Fibroblast of lung (primary cell): Measurements from ENCODE around the gene PODXL2. TPM values are rescaled to one million over a fixed set of nuclear protein-coding genes. Genes with fewer than 3 reads are reported as not detected.
"Not testable (repeated sequence)": the region's sequence is repeated elsewhere in the genome, so short reads cannot be mapped to it uniquely, and the experiment has no call there.

ENCODE experiments used
- DNase-seq, 2 donors: peaks; one replicate each; pipeline versions ENCODE4 v3.0.0 to v3.0.0-alpha.2; 2010; ENCODE audit warnings: low read depth in 2 of 2
- H2AFZ ChIP-seq: 2 replicates; pipeline ENCODE4 v1.5.1; 2012; ENCODE audit warnings: low read length, control low read depth, inconsistent platforms
- H3K27ac ChIP-seq: 2 replicates; pipeline ENCODE4 v1.5.1; 2011; ENCODE audit warnings: low read length, control low read depth; ENCODE audit not compliant: insufficient read depth
- H3K27me3 ChIP-seq: 2 replicates; pipeline ENCODE4 v1.5.1; 2011; ENCODE audit warnings: mild to moderate bottlenecking, low read length; ENCODE audit not compliant: control insufficient read depth, insufficient read depth
- H3K36me3 ChIP-seq: 2 replicates; pipeline ENCODE4 v1.5.1; 2011; ENCODE audit warnings: low read length; ENCODE audit not compliant: control insufficient read depth, insufficient read depth
- H3K4me1 ChIP-seq: 2 replicates; pipeline ENCODE4 v1.5.1; 2011; ENCODE audit warnings: low read length; ENCODE audit not compliant: control insufficient read depth, insufficient read depth; ENCODE audit errors: extremely low read depth
- H3K4me2 ChIP-seq: 2 replicates; pipeline ENCODE4 v1.5.1; 2011; ENCODE audit warnings: low read length, control low read depth; ENCODE audit not compliant: insufficient read depth; ENCODE audit errors: extremely low read depth
- H3K4me3 ChIP-seq, 4 experiments: fragments of 200-600 bp in 1 of 4; sonication (generic) in 1 of 4; replicated peaks in 1 of 4; 2 replicates each; pipeline ENCODE4 v1.5.1; 2011 to 2016; ENCODE audit warnings: low read length in 4 of 4, low read depth in 3 of 4, mild to moderate bottlenecking in 3 of 4, control low read depth in 2 of 4, inconsistent platforms in 1 of 4, mixed read lengths in 1 of 4; ENCODE audit not compliant: insufficient read depth in 1 of 4; ENCODE audit errors: control extremely low read depth in 1 of 4
- H3K79me2 ChIP-seq: 2 replicates; pipeline ENCODE4 v1.5.1; 2012; ENCODE audit warnings: mild to moderate bottlenecking, low read length, inconsistent platforms; ENCODE audit not compliant: control insufficient read depth, insufficient read depth
- H3K9ac ChIP-seq: 2 replicates; pipeline ENCODE4 v1.5.1; 2011; ENCODE audit warnings: mild to moderate bottlenecking, low read length, control low read depth; ENCODE audit not compliant: insufficient read depth
- H3K9me3 ChIP-seq: 2 replicates; pipeline ENCODE4 v1.5.1; 2012; ENCODE audit warnings: low read depth, low read length; ENCODE audit not compliant: control insufficient read depth, insufficient read depth
- H4K20me1 ChIP-seq: 2 replicates; pipeline ENCODE4 v1.5.1; 2011; ENCODE audit warnings: low read length; ENCODE audit not compliant: control insufficient read depth, insufficient read depth; ENCODE audit errors: extremely low read depth
- EZH2 ChIP-seq: IDR thresholded peaks from 2 replicates; pipeline ENCODE4 v1.5.1; 2012; ENCODE audit warnings: low read length, control low read depth, mild to moderate bottlenecking; ENCODE audit errors: missing control alignments
- polyA plus RNA-seq, 2 donors: library from polyadenylated mRNA; depleted of rRNA in 1 of 2; stranded (reverse) in 1 of 2; unstranded in 1 of 2; fragments of >200 nt; gene quantifications; 2 replicates each; pipeline ENCODE4 v1.2.1, GENCODE V29; 2011 to 2012; ENCODE audit warnings: missing spikeins in 1 of 2
- total RNA-seq: library from RNA; depleted of rRNA; stranded (reverse); fragments of >200 nt; gene quantifications from 2 replicates; pipeline ENCODE4 v1.2.1, GENCODE V29; 2014
- TF ChIP-seq, protein P1 (sequence below), 2 donors: IDR thresholded peaks in 1 of 2; conservative IDR thresholded peaks in 1 of 2; 1 replicate in 1 of 2; 2 replicates in 1 of 2; pipeline ENCODE4 v1.5.1; 2011 to 2012; ENCODE audit warnings: low read length in 2 of 2, control low read depth in 1 of 2, inconsistent platforms in 1 of 2, low read depth in 1 of 2, mild to moderate bottlenecking in 1 of 2

Gene PODXL2
- total and polyA plus RNA-seq, 2 donors (not counting 1 experiment from before 2014, with no cell fraction given): 0.50 to 0.98 TPM

DNA sequence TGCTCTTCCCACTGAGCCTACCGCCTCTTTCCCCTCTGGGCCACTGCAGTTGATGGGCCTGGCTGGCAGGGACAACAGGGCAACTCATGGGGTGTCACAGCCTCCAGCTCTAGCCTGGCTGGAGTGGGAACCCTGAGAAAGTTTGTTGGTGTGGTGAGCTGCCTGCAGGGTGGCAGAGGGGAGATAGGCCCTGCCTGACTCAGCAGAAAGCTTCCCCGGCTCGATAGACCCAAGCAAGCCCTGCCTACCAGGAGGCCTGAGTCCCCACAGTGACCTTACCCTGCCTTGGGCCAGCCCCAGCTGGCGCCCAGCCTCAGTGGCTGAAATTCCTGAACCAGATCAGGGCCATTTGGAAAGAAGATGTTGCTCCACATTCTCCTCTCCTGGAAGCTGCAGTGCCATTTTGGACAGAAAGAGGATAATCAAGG lies 73.2 kb downstream of the PODXL2 start:
- Histone ChIP-seq H3K79me2 (no peaks in the 10 kb centered on the region), H3K4me2 (no peak overlapping the region), H3K9ac (no peak overlapping the region), H3K4me3 (no peak overlapping the region), H3K27ac (no peak overlapping the region), H3K4me1 (peaks cover 26% of the 10 kb centered on the region), H3K36me3 (peaks cover 3% of the 10 kb centered on the region), H2AFZ (no peak overlapping the region), H3K27me3 (no peaks in the 10 kb centered on the region), H3K9me3 (no peaks in the 10 kb centered on the region), H4K20me1 (no peaks in the 10 kb centered on the region)
- TF ChIP-seq EZH2: no peak
- TF ChIP-seq, protein P1, sequence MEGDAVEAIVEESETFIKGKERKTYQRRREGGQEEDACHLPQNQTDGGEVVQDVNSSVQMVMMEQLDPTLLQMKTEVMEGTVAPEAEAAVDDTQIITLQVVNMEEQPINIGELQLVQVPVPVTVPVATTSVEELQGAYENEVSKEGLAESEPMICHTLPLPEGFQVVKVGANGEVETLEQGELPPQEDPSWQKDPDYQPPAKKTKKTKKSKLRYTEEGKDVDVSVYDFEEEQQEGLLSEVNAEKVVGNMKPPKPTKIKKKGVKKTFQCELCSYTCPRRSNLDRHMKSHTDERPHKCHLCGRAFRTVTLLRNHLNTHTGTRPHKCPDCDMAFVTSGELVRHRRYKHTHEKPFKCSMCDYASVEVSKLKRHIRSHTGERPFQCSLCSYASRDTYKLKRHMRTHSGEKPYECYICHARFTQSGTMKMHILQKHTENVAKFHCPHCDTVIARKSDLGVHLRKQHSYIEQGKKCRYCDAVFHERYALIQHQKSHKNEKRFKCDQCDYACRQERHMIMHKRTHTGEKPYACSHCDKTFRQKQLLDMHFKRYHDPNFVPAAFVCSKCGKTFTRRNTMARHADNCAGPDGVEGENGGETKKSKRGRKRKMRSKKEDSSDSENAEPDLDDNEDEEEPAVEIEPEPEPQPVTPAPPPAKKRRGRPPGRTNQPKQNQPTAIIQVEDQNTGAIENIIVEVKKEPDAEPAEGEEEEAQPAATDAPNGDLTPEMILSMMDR (conservative IDR thresholded peaks at IDR 0.05 in 1 of 2, IDR thresholded peaks at IDR 0.05 in 1 of 2; ENCODE audit: low read depth in 1 of 2, low read length in 2 of 2): no peak
- peak in 1 of 2 donors; percentile 41 for DNase-seq

DNA sequence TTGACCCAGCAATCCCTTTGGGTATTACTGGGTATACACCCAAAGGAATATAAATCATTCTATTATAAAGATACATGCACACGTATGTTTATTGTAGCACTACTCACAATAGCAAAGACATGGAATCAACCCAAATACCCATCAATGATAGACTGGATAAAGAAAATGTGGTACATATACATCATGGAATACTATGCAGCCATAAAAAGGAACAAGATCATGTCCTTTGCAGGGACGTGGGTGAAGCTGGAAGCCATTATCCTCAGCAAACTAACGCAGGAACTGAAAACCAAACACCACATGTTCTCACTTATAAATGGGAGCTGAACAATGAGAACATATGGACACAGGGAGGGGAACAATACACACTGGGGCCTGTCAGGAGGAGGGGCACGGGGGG lies 75.9 kb downstream of the PODXL2 start:
- H3K4me1 ChIP-seq: not testable (repeated sequence)

DNA sequence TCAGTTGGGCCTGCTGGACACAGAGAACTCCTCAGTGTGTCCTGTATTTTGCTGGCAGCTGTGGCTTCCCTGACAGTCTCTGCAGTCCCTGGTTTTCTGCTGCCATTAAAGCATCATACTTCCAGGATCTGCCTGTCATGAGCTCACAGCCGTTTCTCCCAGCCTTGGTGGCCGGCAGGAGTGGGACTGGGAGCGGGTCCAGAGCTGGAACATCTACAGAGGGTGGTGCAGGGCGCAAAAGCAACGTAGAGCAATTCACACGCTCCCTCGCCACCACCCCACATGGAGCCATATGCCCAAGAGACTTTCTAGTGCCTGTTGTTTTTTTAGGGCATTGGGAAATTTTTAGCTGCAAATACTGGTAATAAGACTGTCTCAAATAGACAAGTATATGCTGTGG lies 77.3 kb downstream of the PODXL2 start:
- no peaks in the 10 kb centered on the region for H3K27me3 ChIP-seq
- H2AFZ ChIP-seq: no peak overlapping the region
- no peak overlapping the region for H3K27ac ChIP-seq
- TF ChIP-seq, protein P1 (conservative IDR thresholded peaks at IDR 0.05 in 1 of 2, IDR thresholded peaks at IDR 0.05 in 1 of 2; ENCODE audit: low read depth in 1 of 2, low read length in 2 of 2): no peak
- no peak for TF ChIP-seq EZH2
- H3K4me2 ChIP-seq: no peak overlapping the region
- H4K20me1 ChIP-seq: no peaks in the 10 kb centered on the region
- H3K9me3 ChIP-seq: no peaks in the 10 kb centered on the region
- peaks cover 3% of the 10 kb centered on the region for H3K4me1 ChIP-seq
- H3K36me3 ChIP-seq: peaks cover under 1% of the 10 kb centered on the region
- H3K4me3 ChIP-seq: no peak overlapping the region
- H3K9ac ChIP-seq: no peak overlapping the region
- no peak for DNase-seq
- H3K79me2 ChIP-seq: no peaks in the 10 kb centered on the region

More for the DNA sequence above, 75.9 kb downstream of the PODXL2 start:
- not testable (repeated sequence) for H4K20me1 ChIP-seq, H2AFZ ChIP-seq, H3K9ac ChIP-seq, H3K36me3 ChIP-seq, H3K4me3 ChIP-seq, H3K27me3 ChIP-seq, H3K4me2 ChIP-seq, DNase-seq, H3K9me3 ChIP-seq, H3K79me2 ChIP-seq, H3K27ac ChIP-seq
